Measurements from ENCODE around the gene RNASEH2C. TPM values are rescaled to one million over a fixed set of nuclear protein-coding genes. Genes with fewer than 3 reads are reported as not detected.
A peak's percentile ranks its signal among the peaks of the same experiment; 100 is the strongest.
"Not testable (repeated sequence)": the region's sequence is repeated elsewhere in the genome, so short reads cannot be mapped to it uniquely, and the experiment has no call there.

Gene RNASEH2C
- total RNA-seq, 1 donor from 2014 or later = 50.1 TPM

GRCh38 chr11:65710421-65710820 lies 10.2 kb downstream of the RNASEH2C start:
- no peaks in the 10 kb centered on the region for H3K27me3 ChIP-seq (ENCODE audit: control insufficient read depth, insufficient read depth, low read length)
- TF ChIP-seq, protein P1, sequence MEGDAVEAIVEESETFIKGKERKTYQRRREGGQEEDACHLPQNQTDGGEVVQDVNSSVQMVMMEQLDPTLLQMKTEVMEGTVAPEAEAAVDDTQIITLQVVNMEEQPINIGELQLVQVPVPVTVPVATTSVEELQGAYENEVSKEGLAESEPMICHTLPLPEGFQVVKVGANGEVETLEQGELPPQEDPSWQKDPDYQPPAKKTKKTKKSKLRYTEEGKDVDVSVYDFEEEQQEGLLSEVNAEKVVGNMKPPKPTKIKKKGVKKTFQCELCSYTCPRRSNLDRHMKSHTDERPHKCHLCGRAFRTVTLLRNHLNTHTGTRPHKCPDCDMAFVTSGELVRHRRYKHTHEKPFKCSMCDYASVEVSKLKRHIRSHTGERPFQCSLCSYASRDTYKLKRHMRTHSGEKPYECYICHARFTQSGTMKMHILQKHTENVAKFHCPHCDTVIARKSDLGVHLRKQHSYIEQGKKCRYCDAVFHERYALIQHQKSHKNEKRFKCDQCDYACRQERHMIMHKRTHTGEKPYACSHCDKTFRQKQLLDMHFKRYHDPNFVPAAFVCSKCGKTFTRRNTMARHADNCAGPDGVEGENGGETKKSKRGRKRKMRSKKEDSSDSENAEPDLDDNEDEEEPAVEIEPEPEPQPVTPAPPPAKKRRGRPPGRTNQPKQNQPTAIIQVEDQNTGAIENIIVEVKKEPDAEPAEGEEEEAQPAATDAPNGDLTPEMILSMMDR (IDR thresholded peaks at IDR 0.05; ENCODE audit: insufficient read depth, low read length, poor library complexity, severe bottlenecking) = no peak

DNA sequence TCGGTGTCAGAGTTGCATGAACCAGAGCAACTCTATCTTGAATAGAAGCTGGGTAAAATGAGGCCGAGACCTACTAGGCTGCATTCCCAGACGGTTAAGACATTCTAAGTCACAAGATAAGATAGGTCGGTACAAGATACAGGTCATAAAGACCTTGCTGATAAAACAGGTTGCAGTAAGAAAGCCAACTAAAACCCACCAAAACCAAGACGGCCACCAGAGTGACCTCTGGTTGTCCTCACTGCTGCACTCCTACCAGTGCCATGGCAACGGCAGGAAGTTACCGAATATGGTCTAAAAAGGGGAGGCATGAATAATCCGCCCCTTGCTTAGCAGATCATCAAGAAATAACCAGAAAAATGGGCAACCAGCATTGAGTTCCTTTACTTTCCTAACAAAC lies 10.9 kb downstream of the RNASEH2C start:
- no peak overlapping the region for H3K4me3 ChIP-seq (ENCODE audit: low read depth, low read length)
- peaks cover 8% of the 10 kb centered on the region for H3K36me3 ChIP-seq (ENCODE audit: control insufficient read depth, insufficient read depth, low read length)
- H3K27me3 ChIP-seq (ENCODE audit: control insufficient read depth, insufficient read depth, low read length) = no peaks in the 10 kb centered on the region
- TF ChIP-seq, protein P1 (IDR thresholded peaks at IDR 0.05; ENCODE audit: insufficient read depth, low read length, poor library complexity, severe bottlenecking) = no peak
- DNase-seq (ENCODE audit: low read depth) = no peak

More at GRCh38 chr11:65710421-65710820, 10.2 kb downstream of the RNASEH2C start:
- peaks cover 10% of the 10 kb centered on the region for H3K36me3 ChIP-seq (ENCODE audit: control insufficient read depth, insufficient read depth, low read length)
- no peak overlapping the region for H3K4me3 ChIP-seq (ENCODE audit: low read depth, low read length)
- no peak for DNase-seq (ENCODE audit: low read depth)

GRCh38 chr11:65708451-65708850 lies 12.1 kb downstream of the RNASEH2C start:
- Histone ChIP-seq H3K4me3 (ENCODE audit: low read depth, low read length) (no peak overlapping the region), H3K36me3 (ENCODE audit: control insufficient read depth, insufficient read depth, low read length) (peaks cover 4% of the 10 kb centered on the region), H3K27me3 (ENCODE audit: control insufficient read depth, insufficient read depth, low read length) (peaks cover 2% of the 10 kb centered on the region)
- DNase-seq (ENCODE audit: low read depth) = no peak
- TF ChIP-seq, protein P1 (IDR thresholded peaks at IDR 0.05; ENCODE audit: insufficient read depth, low read length, poor library complexity, severe bottlenecking) = no peak

GRCh38 chr11:65707002-65707401 lies 13.6 kb downstream of the RNASEH2C start:
- DNase-seq (ENCODE audit: low read depth); H3K27me3 ChIP-seq (ENCODE audit: control insufficient read depth, insufficient read depth, low read length); H3K4me3 ChIP-seq (ENCODE audit: low read depth, low read length); H3K36me3 ChIP-seq (ENCODE audit: control insufficient read depth, insufficient read depth, low read length): not testable (repeated sequence)

- H3K4me3 ChIP-seq (ENCODE audit: low read depth, low read length); H3K27me3 ChIP-seq (ENCODE audit: control insufficient read depth, insufficient read depth, low read length); H3K36me3 ChIP-seq (ENCODE audit: control insufficient read depth, insufficient read depth, low read length): not testable (repeated sequence)
- DNase-seq (ENCODE audit: low read depth) = peak; percentile 18
- TF ChIP-seq, protein P1 (IDR thresholded peaks at IDR 0.05; ENCODE audit: insufficient read depth, low read length, poor library complexity, severe bottlenecking) = peak; percentile 57
Observed at GRCh38 chr11:65706303-65706763, 14.3 kb downstream of the RNASEH2C start.

- no peak for DNase-seq (ENCODE audit: low read depth)
- TF ChIP-seq, protein P1 (IDR thresholded peaks at IDR 0.05; ENCODE audit: insufficient read depth, low read length, poor library complexity, severe bottlenecking) = no peak
Observed at GRCh38 chr11:65703846-65704245, 16.8 kb downstream of the RNASEH2C start.

More at GRCh38 chr11:65703846-65704245, 16.8 kb downstream of the RNASEH2C start:
- peaks cover 2% of the 10 kb centered on the region for H3K27me3 ChIP-seq (ENCODE audit: control insufficient read depth, insufficient read depth, low read length)
- no peaks in the 10 kb centered on the region for H3K36me3 ChIP-seq (ENCODE audit: control insufficient read depth, insufficient read depth, low read length)
- no peak overlapping the region for H3K4me3 ChIP-seq (ENCODE audit: low read depth, low read length)
